HL-60 (cell line): ENCODE data around the gene PTGER4.
"Not testable (repeated sequence)": the region's sequence is repeated elsewhere in the genome, so short reads cannot be mapped to it uniquely, and the experiment has no call there.

Source experiments
- DNase-seq, 2 experiments: peaks; one replicate each; pipeline ENCODE4 v3.0.0-alpha.2; 2010 to 2020; ENCODE audit warnings: low read depth in 1 of 2, low spot score in 1 of 2
- H3K27ac ChIP-seq: fragments of 250-450 bp; sonication (Bioruptor Pico); replicated peaks from 2 replicates; pipeline ENCODE4 v1.5.1; 2020; ENCODE audit warnings: mild to moderate bottlenecking, moderate library complexity
- H3K27me3 ChIP-seq: fragments of 250-450 bp; sonication (Bioruptor Pico); 2 replicates; pipeline ENCODE4 v1.5.1; 2021; ENCODE audit warnings: mild to moderate bottlenecking, moderate library complexity; ENCODE audit not compliant: insufficient read depth, poor library complexity, severe bottlenecking
- H3K4me3 ChIP-seq: replicated peaks from 2 replicates; pipeline ENCODE4 v1.5.1; 2011; ENCODE audit warnings: mild to moderate bottlenecking, control low read depth, low read length; ENCODE audit not compliant: insufficient read depth
- GABPA ChIP-seq: IDR thresholded peaks from 2 replicates; pipeline ENCODE4 v1.6.1; 2012; ENCODE audit warnings: low read depth
- POLR2AphosphoS5 ChIP-seq: IDR thresholded peaks from 2 replicates; pipeline ENCODE4 v1.6.1; 2012; ENCODE audit warnings: low read depth
- SPI1 ChIP-seq: IDR thresholded peaks from 2 replicates; pipeline ENCODE4 v1.6.1; 2012; ENCODE audit warnings: low read depth, mild to moderate bottlenecking, borderline replicate concordance
- TF ChIP-seq, protein P1 (sequence below): IDR thresholded peaks from 2 replicates; pipeline ENCODE4 v1.6.1; 2012; ENCODE audit warnings: low read depth; ENCODE audit not compliant: insufficient replicate concordance
- TF ChIP-seq, protein P2 (sequence below): IDR thresholded peaks from one replicate; pipeline ENCODE4 v1.5.1; 2011; ENCODE audit warnings: low read length, control low read depth, inconsistent platforms; ENCODE audit not compliant: insufficient read depth

PTGER4 gene

DNA sequence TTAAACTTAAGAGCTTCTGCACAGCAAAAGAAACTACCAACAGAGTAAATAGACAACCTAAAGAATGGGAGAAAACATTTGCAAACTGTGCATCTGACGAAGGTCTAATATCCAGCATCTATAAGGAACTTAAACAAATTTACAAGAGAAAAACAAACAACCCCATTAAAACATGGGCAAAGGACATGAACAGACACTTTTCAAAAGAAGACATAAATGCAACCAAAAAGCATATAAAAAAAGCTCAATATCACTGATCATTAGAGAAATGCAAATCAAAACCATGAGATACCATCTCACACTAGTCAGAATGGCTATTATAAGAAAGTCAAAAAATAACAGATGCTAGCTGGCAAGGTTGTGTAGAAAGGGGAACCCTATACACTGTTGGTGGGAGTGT lies 25.8 kb downstream of the PTGER4 start:
- not testable (repeated sequence) for H3K27me3 ChIP-seq, DNase-seq, H3K27ac ChIP-seq, H3K4me3 ChIP-seq

DNA sequence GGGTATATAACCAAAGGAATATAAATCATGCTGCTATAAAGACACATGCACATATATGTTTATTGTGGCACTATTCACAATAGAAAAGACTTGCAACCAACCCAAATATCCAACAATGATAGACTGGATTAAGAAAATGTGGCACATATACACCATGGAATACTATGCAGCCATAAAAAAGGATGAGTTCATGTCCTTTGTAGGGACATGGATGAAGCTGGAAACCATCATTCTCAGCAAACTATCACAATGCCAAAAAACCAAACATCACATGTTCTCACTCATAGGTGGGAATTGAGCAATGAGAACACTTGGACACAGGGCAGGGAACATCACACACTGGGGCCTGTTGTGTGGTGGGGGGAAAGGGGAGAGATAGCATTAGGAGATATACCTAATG lies 30.9 kb downstream of the PTGER4 start:
- not testable (repeated sequence) for DNase-seq, H3K4me3 ChIP-seq, H3K27ac ChIP-seq, H3K27me3 ChIP-seq

DNA sequence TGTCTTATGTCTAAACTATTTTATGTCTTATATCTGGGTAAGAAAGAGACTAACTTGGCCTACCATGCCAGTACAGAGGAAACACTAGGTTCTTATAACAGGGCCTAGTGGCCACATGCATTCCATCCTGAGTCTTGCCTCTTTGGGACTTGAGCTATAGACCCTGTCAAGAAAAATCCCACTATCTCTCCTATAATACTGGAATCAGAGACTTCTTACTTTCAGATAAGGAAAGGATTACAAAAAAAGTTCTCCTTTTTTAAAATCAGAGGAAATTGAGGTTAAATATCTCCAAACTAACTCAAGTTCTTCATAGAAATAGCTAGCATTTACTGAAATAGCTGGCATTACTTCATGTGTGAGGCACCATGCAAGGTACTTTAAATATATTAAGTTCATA lies 34.3 kb downstream of the PTGER4 start:
- no peak overlapping the region for H3K27ac ChIP-seq
- no peak for DNase-seq
- no peak overlapping the region for H3K4me3 ChIP-seq
- no peaks in the 10 kb centered on the region for H3K27me3 ChIP-seq
- TF ChIP-seq GABPA (no peak), POLR2AphosphoS5 (no peak), SPI1 (no peak)
- TF ChIP-seq, protein P1, sequence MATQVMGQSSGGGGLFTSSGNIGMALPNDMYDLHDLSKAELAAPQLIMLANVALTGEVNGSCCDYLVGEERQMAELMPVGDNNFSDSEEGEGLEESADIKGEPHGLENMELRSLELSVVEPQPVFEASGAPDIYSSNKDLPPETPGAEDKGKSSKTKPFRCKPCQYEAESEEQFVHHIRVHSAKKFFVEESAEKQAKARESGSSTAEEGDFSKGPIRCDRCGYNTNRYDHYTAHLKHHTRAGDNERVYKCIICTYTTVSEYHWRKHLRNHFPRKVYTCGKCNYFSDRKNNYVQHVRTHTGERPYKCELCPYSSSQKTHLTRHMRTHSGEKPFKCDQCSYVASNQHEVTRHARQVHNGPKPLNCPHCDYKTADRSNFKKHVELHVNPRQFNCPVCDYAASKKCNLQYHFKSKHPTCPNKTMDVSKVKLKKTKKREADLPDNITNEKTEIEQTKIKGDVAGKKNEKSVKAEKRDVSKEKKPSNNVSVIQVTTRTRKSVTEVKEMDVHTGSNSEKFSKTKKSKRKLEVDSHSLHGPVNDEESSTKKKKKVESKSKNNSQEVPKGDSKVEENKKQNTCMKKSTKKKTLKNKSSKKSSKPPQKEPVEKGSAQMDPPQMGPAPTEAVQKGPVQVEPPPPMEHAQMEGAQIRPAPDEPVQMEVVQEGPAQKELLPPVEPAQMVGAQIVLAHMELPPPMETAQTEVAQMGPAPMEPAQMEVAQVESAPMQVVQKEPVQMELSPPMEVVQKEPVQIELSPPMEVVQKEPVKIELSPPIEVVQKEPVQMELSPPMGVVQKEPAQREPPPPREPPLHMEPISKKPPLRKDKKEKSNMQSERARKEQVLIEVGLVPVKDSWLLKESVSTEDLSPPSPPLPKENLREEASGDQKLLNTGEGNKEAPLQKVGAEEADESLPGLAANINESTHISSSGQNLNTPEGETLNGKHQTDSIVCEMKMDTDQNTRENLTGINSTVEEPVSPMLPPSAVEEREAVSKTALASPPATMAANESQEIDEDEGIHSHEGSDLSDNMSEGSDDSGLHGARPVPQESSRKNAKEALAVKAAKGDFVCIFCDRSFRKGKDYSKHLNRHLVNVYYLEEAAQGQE, result no peak
- TF ChIP-seq, protein P2, sequence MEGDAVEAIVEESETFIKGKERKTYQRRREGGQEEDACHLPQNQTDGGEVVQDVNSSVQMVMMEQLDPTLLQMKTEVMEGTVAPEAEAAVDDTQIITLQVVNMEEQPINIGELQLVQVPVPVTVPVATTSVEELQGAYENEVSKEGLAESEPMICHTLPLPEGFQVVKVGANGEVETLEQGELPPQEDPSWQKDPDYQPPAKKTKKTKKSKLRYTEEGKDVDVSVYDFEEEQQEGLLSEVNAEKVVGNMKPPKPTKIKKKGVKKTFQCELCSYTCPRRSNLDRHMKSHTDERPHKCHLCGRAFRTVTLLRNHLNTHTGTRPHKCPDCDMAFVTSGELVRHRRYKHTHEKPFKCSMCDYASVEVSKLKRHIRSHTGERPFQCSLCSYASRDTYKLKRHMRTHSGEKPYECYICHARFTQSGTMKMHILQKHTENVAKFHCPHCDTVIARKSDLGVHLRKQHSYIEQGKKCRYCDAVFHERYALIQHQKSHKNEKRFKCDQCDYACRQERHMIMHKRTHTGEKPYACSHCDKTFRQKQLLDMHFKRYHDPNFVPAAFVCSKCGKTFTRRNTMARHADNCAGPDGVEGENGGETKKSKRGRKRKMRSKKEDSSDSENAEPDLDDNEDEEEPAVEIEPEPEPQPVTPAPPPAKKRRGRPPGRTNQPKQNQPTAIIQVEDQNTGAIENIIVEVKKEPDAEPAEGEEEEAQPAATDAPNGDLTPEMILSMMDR, result no peak

DNA sequence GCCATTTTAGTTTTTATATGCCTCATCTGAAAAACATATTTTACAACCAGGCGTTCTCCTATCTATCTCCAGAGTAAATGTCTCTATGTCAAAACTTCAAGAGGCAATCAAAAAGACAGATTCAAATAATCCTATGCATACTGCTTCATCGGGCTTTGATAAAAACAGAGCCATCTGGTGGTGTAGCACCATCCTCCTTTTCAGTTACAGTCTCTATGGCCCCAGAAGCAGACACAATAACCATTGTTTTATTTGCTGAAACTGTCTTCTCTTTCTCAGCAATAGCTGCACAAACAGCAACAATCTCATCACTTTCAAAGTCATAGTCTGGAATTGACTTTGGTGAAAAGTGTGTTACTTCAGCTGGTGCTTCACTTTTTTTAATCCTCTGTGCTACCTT lies 36.3 kb downstream of the PTGER4 start:
- no peak for DNase-seq
- no peak for TF ChIP-seq SPI1
- TF ChIP-seq POLR2AphosphoS5, result no peak
- no peak for TF ChIP-seq GABPA
- TF ChIP-seq, protein P2, result no peak
- TF ChIP-seq, protein P1, result no peak

DNA sequence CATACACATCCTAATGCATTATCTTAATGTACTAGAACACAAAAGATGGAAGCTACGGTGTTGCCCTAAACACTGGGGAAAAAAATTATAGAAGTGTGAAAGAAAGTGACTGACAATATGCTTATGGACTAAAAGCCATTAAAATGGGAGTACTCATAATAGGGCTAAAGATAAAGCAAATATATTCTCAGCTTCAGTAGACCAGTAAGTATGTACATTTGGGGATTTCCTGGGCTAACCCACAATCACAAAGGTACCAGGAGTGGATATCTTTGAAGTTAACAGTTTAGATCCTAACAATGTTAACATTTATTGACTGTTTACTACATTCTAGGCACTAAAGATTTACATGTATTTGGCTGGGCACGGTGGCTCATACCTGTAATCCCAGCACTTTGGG lies 36.9 kb downstream of the PTGER4 start:
- DNase-seq, result no peak
- H3K4me3 ChIP-seq, result no peak overlapping the region
- H3K27me3 ChIP-seq, result no peaks in the 10 kb centered on the region
- TF ChIP-seq, protein P1, result no peak
- no peak for TF ChIP-seq POLR2AphosphoS5
- no peak for TF ChIP-seq GABPA
- no peak overlapping the region for H3K27ac ChIP-seq

More for the DNA sequence above, 36.3 kb downstream of the PTGER4 start:
- Histone ChIP-seq H3K27me3 (no peaks in the 10 kb centered on the region), H3K4me3 (no peak overlapping the region), H3K27ac (no peak overlapping the region)
